HG02610 (cell line): ENCODE results near the gene MICAL2.

Experiments used
- ATAC-seq: cut with Tn5 transposase; IDR thresholded peaks from one replicate; pipeline ENCODE4 v1.9.1; 2021; ENCODE audit warnings: mild to moderate bottlenecking, moderate library complexity; ENCODE audit not compliant: unreplicated experiment

Gene MICAL2

GRCh38 chr11:12152321-12152720 lies 41.9 kb downstream of the MICAL2 start:
- ATAC-seq, result no peak

GRCh38 chr11:12154871-12155668 lies 44.7 kb downstream of the MICAL2 start:
- no peak for ATAC-seq

DNA sequence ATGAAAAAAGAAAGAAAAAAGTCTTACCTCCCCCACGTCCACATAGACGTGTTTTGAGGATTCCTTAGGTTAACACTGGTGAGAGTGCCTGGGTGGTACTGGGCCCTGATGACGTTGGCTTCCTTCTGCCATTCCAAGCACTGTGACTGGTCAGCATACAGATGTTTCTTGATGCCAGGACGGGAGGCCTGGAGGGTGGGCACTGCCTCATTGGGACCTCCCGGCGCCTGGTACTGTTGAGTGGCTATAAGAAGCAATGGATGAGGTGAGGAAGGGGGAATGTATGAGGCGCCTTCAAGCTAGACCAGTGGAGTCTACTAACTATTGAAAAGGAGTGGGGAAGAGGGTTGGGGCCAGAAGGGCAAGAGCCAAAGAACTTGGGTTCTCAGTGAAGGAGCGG lies 45.3 kb downstream of the MICAL2 start:
- no peak for ATAC-seq

DNA sequence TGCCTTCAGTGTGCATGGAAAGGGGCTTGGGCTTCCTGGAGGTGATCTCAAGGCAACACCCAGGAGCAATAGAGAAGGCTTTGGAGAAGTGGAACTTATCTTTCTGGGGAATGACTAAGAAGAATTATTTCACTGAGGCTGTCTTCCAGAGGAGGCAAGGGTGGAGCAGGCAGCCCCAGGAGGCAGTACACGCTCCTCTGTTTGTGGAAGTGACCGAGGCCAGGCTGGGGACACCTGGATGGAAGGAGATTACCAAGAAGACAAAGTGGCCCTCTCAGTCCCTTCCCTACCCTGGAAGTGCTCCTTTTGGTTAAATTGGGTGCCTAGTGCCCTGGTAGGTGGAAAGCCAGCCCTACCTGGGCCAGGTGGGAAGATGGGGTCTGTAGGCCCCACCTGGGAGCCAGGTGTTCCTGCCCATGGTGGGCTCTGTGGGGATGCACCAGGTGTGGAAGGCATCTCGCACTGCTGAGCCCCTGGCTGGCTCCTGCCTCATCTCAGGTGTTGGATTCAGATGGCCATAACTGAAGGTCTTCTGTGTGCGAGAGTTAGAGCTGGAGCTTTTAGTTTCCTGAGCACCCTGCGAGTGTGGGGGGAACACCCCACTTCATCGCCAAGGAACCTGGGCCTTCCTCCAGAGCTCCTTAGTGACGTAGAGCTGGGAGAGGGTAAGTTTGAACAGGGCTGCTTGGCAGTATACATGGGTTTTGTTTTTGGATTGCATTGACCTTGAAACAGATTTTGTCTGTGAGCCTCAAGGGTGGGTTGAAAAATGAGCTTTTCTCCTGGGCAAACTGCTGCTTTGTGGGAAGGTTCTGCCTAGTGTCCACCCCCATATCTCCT lies 46.1 kb downstream of the MICAL2 start:
- ATAC-seq, result no peak

GRCh38 chr11:12157241-12157661 lies 46.9 kb downstream of the MICAL2 start:
- no peak for ATAC-seq

DNA sequence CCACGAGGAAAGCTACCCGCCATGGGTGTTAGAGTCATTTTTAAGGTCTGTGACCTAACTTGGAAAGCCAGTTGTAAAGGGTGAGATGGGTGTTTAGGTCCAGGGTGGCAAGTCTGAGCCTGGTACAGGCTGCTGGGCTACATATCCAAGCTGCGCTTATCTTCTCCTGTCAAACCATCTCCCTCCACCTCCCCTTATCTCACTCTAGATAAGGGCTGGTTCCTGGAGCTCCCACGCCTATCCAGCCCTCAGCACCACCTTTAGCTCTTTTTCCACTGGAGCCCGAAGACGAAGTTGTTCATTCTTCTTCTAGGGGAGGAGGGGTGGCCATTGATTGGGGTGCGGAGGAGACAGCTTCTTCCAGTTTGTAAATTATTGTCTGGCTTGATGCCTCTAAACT lies 48.5 kb downstream of the MICAL2 start:
- ATAC-seq, result no peak

DNA sequence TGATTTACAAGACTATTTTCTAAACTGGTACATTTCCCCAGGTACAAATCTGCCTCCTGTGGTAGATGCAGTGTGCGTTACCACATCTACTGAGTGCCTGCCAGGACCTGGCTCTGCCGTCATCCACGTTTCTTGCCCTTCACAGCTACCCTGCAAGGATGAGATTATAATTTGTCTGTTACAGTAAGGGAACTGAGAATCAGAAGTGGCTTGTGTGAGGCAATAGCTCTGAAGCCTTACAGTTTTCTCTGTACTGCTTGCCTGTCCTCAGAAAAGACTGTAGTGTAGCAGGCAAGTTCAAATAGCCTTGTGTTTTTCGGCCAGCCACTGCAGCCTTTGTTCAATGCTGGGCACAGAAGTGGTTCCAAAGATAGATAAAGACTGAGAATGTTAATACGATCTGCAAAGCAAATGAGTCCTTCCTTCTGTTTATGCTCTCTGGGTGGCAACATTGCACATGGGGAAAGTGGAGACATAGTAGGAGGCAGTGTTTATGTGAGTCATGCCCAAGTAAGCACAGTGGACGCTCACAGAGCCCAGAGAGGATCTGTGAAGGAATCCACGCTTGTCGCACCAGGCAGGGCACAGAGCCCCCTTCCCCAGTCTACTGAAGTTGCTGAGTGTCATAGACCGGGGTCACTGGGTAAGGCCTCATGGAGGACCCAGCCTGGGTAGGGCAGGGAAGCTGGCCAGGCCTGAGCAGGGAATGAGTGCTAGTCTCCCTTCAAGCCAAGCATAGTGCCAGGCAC lies 49.1 kb downstream of the MICAL2 start:
- no peak for ATAC-seq

DNA sequence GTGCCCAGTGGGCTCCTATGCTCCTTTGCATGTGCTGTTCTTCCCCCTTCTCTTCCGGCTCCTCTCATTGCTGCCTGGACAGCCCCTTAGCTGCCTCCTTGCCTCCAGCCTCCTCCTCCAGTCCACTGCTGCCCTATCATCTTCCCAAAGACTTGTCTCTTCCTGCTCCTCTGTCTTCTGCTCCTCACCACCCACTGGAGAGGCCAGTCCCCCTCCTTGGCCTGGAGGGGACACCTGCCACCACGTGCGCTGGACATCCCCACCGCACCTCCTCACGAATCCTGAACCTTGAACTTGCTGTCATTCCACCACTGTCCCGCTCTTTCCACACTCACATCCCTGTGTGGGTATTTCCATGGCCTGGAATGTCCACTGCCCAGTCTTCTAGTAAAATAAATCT lies 49.8 kb downstream of the MICAL2 start:
- ATAC-seq, result no peak

DNA sequence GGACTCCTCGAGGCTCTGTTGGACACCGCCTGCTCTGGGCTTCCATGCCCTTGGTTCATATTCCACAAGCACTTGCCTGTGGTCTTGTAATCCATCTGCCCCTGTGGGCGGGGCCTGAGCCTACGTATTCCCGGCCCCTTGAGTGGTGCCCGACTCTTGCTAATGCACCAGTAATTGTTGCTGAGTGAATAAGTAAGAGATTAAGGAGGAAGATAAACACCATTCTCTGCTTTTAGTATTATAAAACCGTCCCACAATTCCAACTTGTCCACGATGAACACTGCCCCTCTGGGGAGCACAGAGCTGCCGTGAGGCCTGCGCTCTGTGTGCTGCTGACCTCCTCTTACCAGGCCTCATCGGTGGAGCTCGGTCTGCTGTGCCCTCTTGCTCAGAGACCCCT lies 50.3 kb downstream of the MICAL2 start:
- ATAC-seq, result no peak

GRCh38 chr11:12161137-12161536 lies 50.7 kb downstream of the MICAL2 start:
- ATAC-seq, result no peak

- no peak for ATAC-seq
These were observed 51.4 kb downstream of the MICAL2 start for GRCh38 chr11:12161603-12162350.

DNA sequence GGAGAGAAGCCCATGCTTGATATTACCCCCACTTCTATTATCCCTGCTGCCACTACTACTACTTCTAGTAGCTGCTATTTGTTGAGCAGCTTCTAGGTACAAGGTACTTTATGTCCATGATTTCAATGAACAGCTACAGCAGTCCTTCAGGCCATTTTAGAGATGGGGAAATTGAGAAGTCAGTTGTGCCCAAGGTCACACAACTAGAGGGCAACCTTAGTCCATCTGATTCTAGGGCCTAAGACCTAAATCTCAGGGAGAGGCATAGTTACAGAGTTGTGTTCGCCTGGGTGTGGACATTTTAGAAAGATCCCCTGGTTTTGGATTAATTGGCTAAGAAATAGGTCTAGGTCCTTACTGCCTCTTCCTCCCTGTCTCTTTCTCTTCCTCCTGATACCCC lies 52.3 kb downstream of the MICAL2 start:
- ATAC-seq, result no peak

DNA sequence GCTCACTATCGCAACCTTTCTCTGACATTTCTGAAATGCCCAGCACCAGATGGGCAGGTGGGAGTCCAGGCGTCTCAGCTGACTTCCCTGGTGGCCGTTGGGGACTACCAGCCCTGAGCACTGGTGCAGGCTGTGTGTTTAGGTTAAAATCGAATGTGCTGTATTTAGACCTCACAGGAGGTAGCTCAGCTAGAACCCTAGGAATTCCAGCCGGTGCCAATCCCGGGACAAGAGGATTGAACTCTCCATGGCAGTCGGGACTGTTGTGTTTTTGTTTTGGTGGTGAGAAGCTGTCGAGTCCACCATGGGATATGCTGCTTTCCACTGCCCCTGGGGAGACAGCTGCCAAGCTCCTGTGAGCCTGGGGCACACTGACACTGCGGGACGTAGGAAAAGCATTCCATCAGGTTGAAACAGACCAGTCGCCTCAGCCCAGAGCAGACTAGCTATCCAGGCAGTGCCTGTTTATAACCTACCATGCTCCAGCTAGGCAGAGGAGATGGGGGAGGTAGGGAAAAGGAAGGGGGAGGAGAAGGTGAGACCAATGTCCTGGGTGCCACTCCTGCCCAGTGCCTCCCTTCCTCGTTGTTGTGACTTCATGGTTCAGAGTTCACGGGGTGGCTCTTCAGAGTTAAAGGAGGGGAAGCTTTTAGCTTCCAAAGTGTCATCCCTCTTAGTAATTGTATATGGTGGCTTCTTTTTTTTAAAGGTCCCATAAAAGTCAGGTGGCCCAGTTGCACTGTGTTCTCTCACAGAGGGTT lies 53.0 kb downstream of the MICAL2 start:
- ATAC-seq, result no peak

GRCh38 chr11:12164061-12165014 lies 53.9 kb downstream of the MICAL2 start:
- ATAC-seq, result no peak

- no peak for ATAC-seq
These were observed 55.0 kb downstream of the MICAL2 start for GRCh38 chr11:12165237-12165875.

- ATAC-seq, result no peak
These were observed 56.1 kb downstream of the MICAL2 start for GRCh38 chr11:12166299-12167060.
